Mononuclear cell (primary cell): ENCODE results near the gene SEMA3D. TPM values are rescaled to one million over a fixed set of nuclear protein-coding genes. Genes with fewer than 3 reads are reported as not detected.
"Not testable (repeated sequence)": the region's sequence is repeated elsewhere in the genome, so short reads cannot be mapped to it uniquely, and the experiment has no call there.

ENCODE experiments used
- H3K27me3 ChIP-seq: 2 replicates; pipeline ENCODE4 v1.6.0; 2011; ENCODE audit warnings: low read length, control low read depth; ENCODE audit not compliant: insufficient read depth
- H3K4me1 ChIP-seq: 2 replicates; pipeline ENCODE4 v1.5.1; 2011; ENCODE audit warnings: mild to moderate bottlenecking, low read length, control low read depth; ENCODE audit not compliant: insufficient read depth
- H3K4me3 ChIP-seq: 2 replicates; pipeline ENCODE4 v1.5.1; 2011; ENCODE audit warnings: mild to moderate bottlenecking, low read length, moderate library complexity
- H3K9me3 ChIP-seq: 2 replicates; pipeline ENCODE4 v1.5.1; 2011; ENCODE audit warnings: low read depth, mild to moderate bottlenecking, control low read depth, low read length
- total RNA-seq: library from RNA; depleted of rRNA; stranded (reverse); fragments of >200 nt; gene quantifications from one replicate; pipeline ENCODE4 v1.2.3, GENCODE V29; 2012

Gene SEMA3D
- total RNA-seq, 1 donor: 0.21 TPM

DNA sequence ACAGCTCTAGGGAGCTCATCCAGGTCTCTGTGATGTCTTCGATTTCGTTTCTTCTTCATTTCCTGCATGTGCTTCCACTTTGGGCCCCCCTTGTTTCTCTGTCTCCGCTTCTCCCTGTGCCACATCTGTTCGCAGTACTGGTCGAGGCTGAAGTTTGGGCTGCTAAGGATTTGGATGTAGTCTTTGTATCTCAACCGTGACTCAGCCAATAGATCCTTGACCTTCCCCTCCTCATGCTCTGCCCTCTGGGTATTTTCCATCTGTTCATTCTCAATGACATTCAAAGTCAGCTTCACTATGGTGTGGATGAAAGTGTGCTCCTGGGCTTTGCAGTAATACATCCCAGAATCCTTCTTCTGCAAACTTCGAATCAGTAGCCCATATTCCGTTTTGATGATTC, 187.4 kb downstream of the SEMA3D start:
- Histone ChIP-seq H3K9me3 (no peaks in the 10 kb centered on the region), H3K4me1 (no peaks in the 10 kb centered on the region), H3K4me3 (no peak overlapping the region), H3K27me3 (no peaks in the 10 kb centered on the region)

GRCh38 chr7:84998665-84999064, 188.2 kb downstream of the SEMA3D start:
- no peaks in the 10 kb centered on the region for H3K27me3 ChIP-seq
- H3K4me3 ChIP-seq: no peak overlapping the region
- no peaks in the 10 kb centered on the region for H3K9me3 ChIP-seq
- no peaks in the 10 kb centered on the region for H3K4me1 ChIP-seq

GRCh38 chr7:84997626-84998025, 189.2 kb downstream of the SEMA3D start:
- H3K9me3 ChIP-seq: no peaks in the 10 kb centered on the region
- H3K4me1 ChIP-seq: no peaks in the 10 kb centered on the region
- H3K4me3 ChIP-seq: no peak overlapping the region

GRCh38 chr7:84992954-84993353, 193.9 kb downstream of the SEMA3D start:
- H3K27me3 ChIP-seq, H3K4me3 ChIP-seq, H3K4me1 ChIP-seq, H3K9me3 ChIP-seq: not testable (repeated sequence)

More at GRCh38 chr7:84997626-84998025, 189.2 kb downstream of the SEMA3D start:
- H3K27me3 ChIP-seq: no peaks in the 10 kb centered on the region

DNA sequence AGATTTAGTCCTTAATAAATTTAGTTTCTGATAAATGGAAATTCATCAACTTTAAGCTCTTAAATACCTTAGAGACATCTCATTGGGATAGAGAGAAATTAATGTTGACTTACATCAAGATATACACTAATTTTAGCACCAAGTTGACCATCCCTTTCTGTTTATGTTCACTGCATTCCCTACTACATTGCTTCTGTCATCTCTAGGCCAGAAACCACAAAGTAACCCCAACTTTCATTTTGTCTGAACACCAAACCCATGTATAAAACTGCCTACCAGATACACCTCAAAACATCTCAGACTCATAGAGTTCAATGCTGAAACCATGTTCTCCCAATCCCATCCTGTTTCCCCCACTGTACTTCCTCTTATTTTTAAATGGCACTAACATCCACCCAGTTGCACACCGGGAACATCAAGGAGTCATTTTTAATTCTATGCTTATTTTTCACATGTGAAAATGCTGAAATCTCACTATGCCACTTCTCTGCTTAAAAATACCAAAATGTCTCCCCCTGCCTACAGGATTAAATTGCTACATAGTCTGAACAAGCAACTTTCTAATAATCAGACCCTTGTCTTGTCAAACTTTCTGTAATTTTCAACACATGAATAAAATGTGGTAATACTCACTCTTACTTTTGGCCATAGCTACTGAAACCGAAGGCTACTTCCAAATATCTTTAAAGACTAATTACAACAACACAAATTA, 201.6 kb downstream of the SEMA3D start:
- no peaks in the 10 kb centered on the region for H3K4me1 ChIP-seq
- H3K9me3 ChIP-seq: no peaks in the 10 kb centered on the region
- no peaks in the 10 kb centered on the region for H3K27me3 ChIP-seq
- H3K4me3 ChIP-seq: no peak overlapping the region

GRCh38 chr7:84982199-84982598, 204.7 kb downstream of the SEMA3D start:
- H3K4me1 ChIP-seq: no peaks in the 10 kb centered on the region
- no peak overlapping the region for H3K4me3 ChIP-seq
- no peaks in the 10 kb centered on the region for H3K27me3 ChIP-seq
- H3K9me3 ChIP-seq: no peaks in the 10 kb centered on the region

- no peaks in the 10 kb centered on the region for H3K4me1 ChIP-seq
- no peaks in the 10 kb centered on the region for H3K27me3 ChIP-seq
- no peak overlapping the region for H3K4me3 ChIP-seq
Observed at GRCh38 chr7:84981055-84981976, 205.5 kb downstream of the SEMA3D start.

DNA sequence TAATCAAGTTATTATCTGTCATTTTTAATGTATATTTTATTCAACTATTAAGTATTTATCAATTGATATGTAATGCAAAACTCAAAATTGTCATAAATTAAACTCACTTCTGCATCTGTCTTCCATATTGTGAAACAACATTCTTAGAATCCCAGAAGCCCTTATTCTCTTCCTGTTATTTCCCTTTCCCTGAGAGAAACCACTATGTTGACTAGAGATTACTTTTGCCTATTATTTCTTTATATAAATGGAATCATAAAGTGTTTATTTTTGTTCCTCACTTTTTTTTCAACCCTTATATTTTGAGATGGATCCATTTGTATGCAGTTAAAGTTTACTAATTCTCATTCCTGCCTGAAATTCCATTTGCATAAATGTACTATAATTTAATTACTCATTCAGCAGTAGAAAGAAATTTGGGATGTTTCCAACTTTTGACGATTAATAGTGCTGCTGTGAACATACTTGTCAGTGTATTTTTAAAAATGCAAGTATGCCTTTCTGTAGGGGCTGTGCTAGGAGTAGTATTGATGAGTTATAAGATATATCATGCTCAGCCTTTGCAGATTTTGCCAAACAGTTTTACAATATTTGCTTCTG, 211.2 kb downstream of the SEMA3D start:
- Histone ChIP-seq H3K27me3 (no peaks in the 10 kb centered on the region), H3K4me3 (no peak overlapping the region), H3K4me1 (no peaks in the 10 kb centered on the region), H3K9me3 (no peaks in the 10 kb centered on the region)

More at GRCh38 chr7:84981055-84981976, 205.5 kb downstream of the SEMA3D start:
- no peaks in the 10 kb centered on the region for H3K9me3 ChIP-seq

- H3K4me1 ChIP-seq: no peaks in the 10 kb centered on the region
- no peak overlapping the region for H3K4me3 ChIP-seq
- H3K27me3 ChIP-seq: no peaks in the 10 kb centered on the region
Observed at GRCh38 chr7:84971360-84971759, 215.5 kb downstream of the SEMA3D start.

DNA sequence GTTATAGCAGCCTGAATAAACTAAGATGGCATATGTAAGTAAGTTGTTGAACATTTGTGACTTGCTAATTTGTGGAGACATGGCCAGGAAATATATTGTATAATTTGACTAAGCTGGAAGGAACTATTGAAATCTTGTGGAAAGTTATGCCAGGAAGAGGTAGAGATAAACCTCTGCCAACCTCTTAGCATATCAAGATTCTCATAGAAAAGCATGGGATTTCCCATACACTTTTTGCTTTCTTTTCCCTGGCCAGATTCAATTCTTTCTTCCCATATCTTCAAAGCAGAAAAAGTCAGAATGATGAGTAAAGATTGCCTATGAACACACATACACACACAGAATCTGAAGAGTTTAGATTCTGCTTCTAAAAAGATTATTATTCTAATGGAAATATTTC, 216.2 kb downstream of the SEMA3D start:
- Histone ChIP-seq H3K27me3 (no peaks in the 10 kb centered on the region), H3K4me3 (no peak overlapping the region), H3K4me1 (no peaks in the 10 kb centered on the region), H3K9me3 (no peaks in the 10 kb centered on the region)

More at GRCh38 chr7:84971360-84971759, 215.5 kb downstream of the SEMA3D start:
- no peaks in the 10 kb centered on the region for H3K9me3 ChIP-seq

DNA sequence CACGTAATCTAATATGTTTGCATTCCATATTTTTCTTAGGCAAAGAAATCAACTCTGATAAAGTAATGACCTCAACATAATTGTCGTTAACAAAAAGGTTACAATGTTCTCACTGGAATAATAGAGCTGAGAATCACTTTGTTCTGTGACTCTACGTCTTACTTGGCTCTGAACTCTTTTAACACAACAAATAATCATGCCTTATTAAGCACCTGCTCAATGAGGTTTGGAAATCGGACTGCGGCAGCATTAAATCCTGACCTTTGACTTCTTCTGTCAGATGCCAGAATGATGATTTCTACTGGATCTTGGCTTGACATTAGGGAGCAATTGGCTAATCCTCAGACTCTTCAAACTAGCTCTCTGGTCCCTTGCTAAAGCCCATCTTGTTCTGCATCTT, 233.6 kb downstream of the SEMA3D start:
- H3K27me3 ChIP-seq: no peaks in the 10 kb centered on the region
- no peaks in the 10 kb centered on the region for H3K9me3 ChIP-seq

DNA sequence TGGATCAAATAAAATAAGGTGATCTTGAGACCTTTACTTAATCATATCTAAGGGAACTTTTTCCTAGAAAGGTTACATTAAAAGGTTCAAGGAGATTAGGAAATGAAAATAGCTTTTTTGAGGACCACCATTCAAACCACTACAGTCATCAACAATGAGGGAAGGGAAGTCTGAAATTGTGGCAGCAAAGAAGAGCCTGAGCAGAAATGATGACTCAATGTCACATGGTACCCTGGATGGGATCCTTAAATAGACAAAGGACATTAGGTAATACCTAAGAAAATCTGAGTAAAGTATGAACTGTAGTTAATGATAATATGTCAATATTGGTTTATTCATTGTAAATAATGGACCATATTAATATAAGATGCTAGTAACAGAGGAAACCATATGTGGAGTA, 236.0 kb downstream of the SEMA3D start:
- H3K27me3 ChIP-seq: no peaks in the 10 kb centered on the region
- no peaks in the 10 kb centered on the region for H3K4me1 ChIP-seq
- H3K9me3 ChIP-seq: no peaks in the 10 kb centered on the region
- H3K4me3 ChIP-seq: no peak overlapping the region

More for the DNA sequence above, 233.6 kb downstream of the SEMA3D start:
- H3K4me1 ChIP-seq: no peaks in the 10 kb centered on the region
- H3K4me3 ChIP-seq: no peak overlapping the region

DNA sequence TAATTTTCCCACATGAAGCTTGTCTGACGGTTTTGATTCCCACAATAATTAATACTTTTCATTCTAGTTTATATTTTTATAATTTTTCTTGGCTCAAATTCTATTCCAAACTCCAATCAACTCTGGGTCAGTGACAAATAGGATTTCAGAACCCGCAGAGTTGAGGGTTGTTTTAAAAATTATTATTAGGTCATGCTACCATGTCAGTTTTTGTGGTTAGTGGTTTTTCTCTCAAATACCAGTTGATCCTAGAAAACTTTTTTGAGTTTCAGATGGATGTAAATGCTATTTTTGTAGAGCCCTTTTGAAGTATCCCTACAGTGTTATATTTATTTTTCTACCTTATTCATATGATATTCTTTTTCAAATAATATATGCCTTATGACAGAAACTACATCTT, 237.4 kb downstream of the SEMA3D start:
- Histone ChIP-seq H3K4me3 (no peak overlapping the region), H3K27me3 (no peaks in the 10 kb centered on the region), H3K9me3 (no peaks in the 10 kb centered on the region), H3K4me1 (no peaks in the 10 kb centered on the region)

DNA sequence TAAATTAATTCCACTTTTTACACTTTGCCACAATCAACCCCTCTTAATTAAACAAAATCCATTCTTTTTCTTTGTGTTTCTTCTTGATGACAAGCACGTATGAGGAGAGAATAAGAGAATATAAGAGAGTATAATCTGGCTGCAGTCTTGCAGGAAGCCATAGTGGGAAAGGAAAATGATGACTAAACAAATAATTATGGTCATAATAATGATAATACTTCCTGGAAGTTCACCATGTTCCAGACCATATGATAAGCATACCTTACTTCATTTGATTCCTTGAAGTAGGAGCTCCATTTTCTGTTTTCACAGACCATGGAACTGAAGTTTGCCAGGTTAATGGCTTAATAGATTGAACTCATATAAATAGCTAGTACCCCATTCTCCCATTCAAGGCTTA, 237.8 kb downstream of the SEMA3D start:
- no peaks in the 10 kb centered on the region for H3K27me3 ChIP-seq
- no peaks in the 10 kb centered on the region for H3K4me1 ChIP-seq
- H3K9me3 ChIP-seq: no peaks in the 10 kb centered on the region
- no peak overlapping the region for H3K4me3 ChIP-seq

DNA sequence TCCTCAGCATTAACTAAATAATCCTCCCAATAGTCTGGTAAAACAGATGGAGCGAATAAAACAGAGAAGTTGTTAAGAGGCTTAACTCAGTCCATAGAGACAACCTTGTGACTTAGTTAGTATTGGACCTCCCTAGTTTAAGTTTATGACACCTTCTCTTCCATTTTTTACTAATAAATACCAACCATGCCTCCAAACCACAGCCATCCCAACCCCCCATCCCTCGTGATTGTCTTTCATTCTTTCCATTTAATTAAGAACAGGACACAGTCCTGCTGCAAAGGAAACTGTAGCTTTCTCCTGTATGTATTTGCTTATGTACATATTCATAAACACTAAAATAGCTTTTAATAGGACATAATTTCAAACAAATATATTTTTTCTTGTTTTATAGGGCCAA, 238.2 kb downstream of the SEMA3D start:
- Histone ChIP-seq H3K9me3 (no peaks in the 10 kb centered on the region), H3K4me1 (no peaks in the 10 kb centered on the region)

More for the DNA sequence above, 238.2 kb downstream of the SEMA3D start:
- Histone ChIP-seq H3K4me3 (no peak overlapping the region), H3K27me3 (no peaks in the 10 kb centered on the region)
